ENCODE data around the gene CD3D.
"Not testable (repeated sequence)": the region's sequence is repeated elsewhere in the genome, so short reads cannot be mapped to it uniquely, and the experiment has no call there.

Gene CD3D

DNA sequence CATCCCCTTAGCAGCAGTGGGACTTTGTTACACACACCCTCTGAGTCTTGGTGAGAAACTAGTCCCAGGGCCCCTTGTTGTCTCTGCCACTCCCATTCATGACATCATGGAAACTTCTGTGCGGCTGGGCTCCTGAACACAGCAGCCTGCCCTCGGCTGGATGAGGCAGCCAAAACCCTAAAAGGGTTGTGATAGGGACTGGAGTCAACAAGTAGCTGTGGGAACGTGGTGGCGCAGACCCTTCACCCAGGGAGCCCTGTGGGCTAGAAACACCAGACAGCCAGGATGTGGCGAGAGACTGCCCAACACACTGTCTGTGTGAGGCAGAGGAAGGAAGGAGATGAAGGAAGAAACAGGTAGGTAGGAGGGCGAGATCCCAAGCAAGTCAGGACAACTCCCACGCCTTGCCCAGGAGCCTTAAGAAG is 3.9 kb downstream of the CD3D start:
- DNase-seq = no peak

GRCh38 chr11:118334745-118335144 is 7.8 kb downstream of the CD3D start:
- no peak for DNase-seq

DNA sequence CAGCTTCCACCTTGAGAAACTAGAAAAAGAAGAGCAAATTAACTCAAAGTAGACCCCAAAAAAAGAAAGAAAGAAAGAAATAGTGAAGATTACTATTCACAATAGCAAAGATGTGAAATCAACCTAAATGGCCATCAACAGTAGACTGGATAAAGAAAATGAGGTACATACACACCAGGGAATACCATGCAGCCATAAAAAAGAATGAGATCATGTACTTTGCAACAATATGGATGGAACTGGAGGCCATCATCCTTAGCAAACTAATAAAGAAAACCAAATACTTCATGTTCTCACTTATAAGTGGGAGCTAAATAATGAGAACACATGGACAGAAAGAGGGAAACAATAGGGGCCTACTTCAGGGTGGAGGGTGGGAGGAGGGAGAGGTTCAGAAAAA is 13.8 kb downstream of the CD3D start:
- DNase-seq = no peak

DNA sequence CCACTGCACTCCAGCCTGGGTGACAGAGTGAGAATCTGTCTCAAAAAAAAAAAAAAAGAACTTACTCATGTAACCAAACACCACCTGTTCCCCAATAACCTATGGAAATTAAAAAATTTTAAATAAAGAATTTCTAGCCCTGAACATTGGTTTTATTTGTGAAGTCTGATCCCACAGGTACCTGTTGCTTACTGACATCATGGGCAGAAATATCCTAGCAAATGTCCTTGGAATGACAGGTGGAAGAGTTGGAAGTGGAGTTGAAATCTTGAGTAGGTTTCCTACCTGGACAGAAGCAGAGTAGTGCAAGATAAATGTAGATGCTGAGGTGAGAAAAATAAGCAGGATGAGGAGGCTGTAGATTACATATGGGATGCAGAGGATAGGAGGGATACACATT is 17.2 kb downstream of the CD3D start:
- DNase-seq = no peak

- no peak for DNase-seq
Measured at GRCh38 chr11:118322721-118323120, 19.8 kb downstream of the CD3D start.

DNA sequence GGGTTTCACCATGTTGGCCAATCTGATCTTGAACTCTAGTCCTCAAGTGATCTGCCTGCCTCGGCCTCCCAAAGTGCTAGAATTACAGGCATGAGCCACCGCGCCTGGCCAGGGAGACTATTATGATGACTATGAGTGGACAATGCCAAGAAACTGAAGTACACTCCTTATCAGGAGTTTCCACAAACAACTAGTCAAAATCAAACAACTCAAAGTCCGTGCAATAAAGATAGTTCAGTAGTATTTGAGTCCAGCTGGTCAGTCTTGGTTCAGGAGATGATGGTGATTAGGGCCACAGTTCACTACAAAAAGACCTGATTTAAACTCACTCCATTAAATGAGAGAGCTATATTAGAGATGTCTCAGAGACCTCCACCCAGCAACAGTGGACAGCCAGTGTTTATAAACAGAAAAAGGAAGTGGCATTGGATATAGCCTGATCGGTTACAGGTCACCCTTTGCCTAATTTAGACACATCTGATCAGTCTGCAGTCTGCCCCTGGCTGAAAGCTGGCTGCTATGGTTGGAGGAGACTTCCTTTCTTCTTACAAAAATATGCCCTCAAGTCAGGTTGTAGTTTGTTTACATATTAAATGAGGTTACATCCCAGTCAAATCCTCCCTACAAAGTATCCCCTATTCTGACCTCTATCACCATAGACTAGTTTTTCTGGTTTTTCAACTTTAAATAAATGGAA is 21.0 kb downstream of the CD3D start:
- no peak for DNase-seq

DNA sequence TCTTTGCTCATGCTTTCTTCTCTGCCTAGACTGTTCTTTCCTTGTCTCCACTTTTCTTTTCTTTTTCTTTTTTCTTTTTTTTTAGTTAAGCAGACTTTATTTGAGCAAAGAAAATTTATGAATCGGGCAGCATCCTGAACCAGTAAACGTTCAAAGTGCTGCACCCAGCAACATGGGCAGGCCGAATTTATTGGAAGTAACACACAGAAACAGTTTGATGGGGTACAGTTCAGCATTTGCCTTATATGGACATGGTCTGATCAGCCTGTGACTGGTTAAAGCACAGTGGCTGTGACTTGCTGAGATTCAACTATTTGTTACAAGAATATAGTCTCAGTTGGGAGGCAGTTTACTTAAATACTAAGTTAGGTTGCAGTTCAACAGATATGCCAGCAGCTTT is 22.0 kb downstream of the CD3D start:
- no peak for DNase-seq

DNA sequence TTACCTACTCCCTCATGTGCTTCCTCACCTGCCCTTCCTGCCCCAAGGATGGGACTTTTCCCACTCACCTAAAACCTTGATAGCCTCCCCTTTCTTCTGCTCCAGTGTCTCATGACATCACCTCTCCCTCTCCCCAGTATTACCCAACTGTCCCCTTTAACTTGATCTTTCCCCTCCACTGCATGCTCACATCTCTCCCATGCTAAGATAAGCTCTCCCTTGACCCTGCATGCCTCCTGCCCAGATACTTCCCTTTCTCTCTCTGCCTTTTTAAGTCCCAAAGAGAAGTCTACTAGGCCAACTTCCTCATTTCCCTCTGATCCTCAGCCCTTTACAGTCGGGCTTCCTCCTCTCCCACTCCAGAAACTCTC is 23.2 kb downstream of the CD3D start:
- no peak for DNase-seq

DNA sequence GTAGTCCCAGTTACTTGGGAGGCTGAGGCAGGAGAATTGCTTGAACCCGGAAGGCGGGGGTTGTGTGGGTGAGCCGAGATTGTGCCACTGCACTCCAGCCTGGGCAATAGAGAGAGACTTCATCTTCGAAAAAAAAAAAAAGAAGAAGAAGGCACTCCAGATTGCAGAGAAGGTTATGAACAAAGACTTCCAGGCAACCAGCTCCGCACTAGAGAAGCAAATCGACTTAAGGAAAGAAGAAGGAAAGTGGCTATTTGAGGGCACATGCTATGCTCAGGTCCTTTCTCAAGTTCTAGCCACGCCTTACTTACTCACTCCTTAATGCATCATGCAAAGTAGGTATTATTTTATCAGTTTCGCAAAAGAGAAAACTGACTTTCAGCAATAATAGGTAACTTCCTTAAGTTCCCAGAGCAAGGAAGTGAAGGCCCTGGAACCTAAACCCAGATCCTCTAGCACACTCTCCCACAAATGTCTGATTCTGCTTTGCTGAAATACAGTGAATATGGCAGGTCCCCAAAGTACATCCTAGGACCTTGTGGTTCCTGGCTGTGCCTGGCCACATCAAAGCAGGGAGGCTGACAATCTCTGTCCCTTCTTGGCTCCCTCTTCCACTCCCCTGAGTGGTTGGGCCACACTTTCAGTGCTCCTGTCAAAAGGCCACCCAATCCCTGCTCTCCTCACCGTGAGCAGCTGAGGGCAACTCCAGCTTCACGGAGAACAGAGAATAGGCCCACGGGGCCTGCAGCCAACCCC is 23.7 kb downstream of the CD3D start:
- no peak for DNase-seq

DNA sequence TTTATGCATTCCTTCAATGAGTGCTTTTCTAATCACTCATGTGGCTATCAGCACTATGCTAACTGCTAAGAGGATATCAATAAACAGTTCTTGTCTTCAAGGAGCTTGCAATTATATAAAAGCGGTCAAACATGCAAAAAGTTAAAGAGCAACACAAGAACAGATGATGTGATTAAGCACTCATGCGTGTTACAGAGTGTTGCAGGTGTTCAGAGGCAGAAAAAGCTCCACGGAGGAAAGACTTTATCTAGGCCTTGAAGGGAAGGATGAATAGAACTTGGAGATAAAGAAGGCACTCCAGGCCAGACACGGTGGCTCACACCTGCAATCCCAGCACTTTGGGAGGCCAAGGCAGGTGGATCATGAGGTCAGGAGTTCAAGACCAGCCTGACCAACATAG is 24.4 kb downstream of the CD3D start:
- no peak for DNase-seq

DNA sequence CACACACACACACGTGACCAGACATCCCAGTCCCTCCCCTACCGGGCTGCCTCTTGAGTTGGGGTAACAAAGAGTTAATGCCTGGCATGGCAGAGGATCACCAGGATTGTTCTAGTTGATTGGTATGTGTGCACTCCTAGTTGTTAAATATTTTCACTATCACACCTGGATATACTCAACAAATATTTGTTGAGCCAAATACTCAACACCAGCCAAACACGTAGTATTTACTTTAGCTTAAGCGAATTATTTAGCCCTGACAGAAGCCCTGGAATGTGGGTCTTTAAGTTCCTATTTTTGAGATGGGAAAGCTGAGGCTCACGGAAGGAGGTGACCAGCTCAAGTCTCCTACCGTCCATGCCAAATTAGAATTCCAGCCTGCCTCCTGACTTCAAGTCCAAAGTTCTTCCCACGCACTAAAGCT is 27.5 kb downstream of the CD3D start:
- DNase-seq = no peak

DNA sequence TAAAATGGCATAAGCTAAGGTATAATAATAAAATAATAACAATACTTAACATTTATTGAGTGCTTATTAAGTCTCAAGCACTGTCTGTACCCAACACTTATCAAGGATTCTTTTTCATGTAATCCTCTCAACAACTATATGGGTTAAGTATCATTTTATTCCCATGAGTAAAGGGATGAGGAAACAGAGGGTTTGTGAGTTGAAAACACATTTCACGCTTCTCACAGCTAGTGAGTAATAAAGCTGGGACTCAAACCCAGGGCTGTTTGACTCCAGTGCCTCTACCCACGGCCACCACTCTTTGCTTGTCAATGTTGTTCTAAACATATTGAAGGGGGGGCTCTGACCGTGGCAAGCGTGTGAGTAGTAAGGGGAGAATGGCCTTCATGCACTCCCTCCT is 29.3 kb downstream of the CD3D start:
- DNase-seq = no peak

DNA sequence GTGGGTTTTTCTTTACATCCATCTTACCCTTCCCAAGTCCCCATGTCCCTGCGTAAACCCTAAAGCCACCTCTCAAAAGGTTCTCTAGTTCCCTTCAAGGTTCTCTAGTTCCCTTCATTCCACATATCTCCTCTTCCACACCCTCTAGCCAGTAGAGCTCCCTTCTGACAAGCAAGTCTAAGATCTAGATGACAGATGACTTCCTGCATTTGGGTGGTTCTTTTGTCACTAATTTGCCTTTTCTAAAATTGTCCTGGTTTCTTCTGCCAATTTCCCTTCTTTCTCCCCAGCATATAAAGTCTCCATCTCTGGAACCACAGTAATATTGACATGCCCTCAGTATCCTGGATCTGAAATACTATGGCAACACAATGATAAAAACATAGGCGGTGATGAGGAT is 30.2 kb downstream of the CD3D start:
- no peak for DNase-seq

DNA sequence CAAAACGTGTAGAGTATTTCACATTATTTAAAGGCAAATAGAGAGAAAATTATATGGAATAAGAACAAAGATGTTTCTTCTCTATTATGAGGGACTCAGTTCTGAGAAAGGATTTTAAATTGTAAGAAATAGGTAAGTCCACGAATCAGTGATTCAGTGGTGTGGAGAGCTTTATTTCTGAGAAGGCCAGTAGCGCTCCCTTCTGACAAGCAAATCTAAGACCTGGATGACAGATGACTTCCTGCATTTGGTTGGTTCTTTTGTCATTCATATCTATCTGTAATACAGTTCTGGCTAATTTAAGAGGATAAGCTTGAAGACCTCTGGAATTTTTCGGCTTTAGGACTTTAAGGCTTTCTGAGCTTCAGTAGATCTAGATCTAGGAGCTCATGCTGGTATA is 31.0 kb downstream of the CD3D start:
- no peak for DNase-seq

DNA sequence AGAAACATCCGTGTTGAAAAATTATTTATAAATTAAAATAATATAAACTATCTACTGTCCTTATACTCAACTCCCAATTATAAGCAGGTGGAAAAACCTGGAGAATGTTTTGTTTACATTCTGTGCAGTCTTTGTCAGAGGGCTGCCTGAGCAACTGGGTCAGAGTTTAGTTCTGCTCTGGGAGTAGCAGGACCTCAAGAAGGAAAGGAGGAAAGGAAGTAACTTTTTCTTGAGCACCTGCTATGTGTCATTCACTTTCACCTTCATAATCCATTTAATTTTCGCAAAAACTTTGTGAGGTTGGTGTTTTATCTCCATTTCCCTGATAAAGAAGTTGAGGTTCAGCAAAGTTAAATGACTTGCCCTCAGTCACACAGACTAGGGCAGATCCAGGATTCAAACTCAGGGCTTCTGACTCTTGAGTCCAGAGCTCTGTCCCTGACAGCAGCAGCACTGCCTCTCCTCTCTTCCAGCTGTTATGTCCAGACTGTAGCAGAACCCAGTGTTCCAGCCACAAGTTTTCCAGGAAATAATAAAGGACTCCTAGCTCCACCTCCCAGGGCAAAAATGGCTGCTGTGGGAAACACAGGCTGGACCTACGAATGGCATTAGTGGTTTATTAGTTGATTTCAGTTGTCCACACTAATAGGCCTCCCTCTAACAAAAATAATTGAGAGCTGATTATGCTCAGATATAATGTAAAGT is 31.6 kb downstream of the CD3D start:
- DNase-seq = no peak

- no peak for DNase-seq
Measured at GRCh38 chr11:118310271-118310670, 32.2 kb downstream of the CD3D start.

- not testable (repeated sequence) for DNase-seq
Measured at GRCh38 chr11:118308995-118309528, 33.4 kb downstream of the CD3D start.

- no peak for DNase-seq
Measured at GRCh38 chr11:118306556-118306955, 35.9 kb downstream of the CD3D start.

GRCh38 chr11:118305726-118306125 is 36.8 kb downstream of the CD3D start:
- no peak for DNase-seq

- no peak for DNase-seq
Measured at GRCh38 chr11:118304568-118305248, 37.8 kb downstream of the CD3D start, which contains the start of gene CD3E. Gene CD3E (plus strand): TSS chr11:118304730. CDS start chr11:118304953, 223 bp downstream.

GRCh38 chr11:118304227-118304567 is 38.3 kb downstream of the CD3D start:
- DNase-seq = no peak

DNA sequence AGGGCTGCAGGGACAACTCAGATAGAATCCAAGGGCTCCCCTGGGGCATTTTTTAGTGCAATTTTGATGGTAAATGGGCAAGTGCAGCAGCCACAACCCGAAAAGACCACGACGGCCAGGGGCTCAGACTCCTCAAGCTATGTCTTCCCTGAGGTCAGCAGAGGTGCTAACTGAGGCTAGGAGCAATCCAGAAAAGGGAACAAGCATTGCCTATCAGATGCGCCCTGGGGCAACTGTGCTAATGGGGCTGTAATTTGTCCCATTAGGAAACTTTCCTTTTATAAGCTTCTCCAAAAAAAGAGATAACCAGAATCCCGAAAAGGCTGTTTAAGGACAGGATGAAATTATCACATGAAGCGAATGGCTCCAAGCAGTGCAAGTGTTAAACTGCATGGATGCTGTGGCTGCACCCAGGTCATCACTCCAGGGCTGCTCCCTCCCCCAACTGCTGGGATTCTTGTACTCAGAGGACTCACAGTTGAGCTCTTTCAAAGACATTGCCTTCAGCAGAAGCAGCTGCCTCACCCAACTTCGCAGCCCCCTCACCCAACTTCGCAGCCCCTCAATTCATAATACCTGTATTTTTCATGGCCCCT is 40.8 kb downstream of the CD3D start:
- DNase-seq = no peak
